WTC11 (cell line): ENCODE results near the gene NEURL1B. TPM values are rescaled to one million over a fixed set of nuclear protein-coding genes. Genes with fewer than 3 reads are reported as not detected.

ENCODE experiments used
- ATAC-seq: fragments of 200-7000 bp; cut with Tn5 transposase; 2 replicates; pipeline ENCODE4 v1.10.0; 2021; ENCODE audit warnings: mild to moderate bottlenecking, moderate library complexity
- CTCF ChIA-PET: fragments of 300-600 bp; sonication (Branson Sonifier 250); formaldehyde crosslinking; loops from one replicate; lab custom pipeline; 2021; ENCODE audit warnings: antibody characterized with exemption; lab: Charles Lee
- POLR2A ChIA-PET: fragments of 350-600 bp; sonication (Branson Sonifier 250); formaldehyde crosslinking; loops from one replicate; lab custom pipeline; 2021; ENCODE audit warnings: antibody characterized with exemption; lab: Charles Lee
- DNase-seq: peaks from one replicate; pipeline ENCODE4 v3.0.0; 2021; ENCODE audit warnings: low spot score
- H3K27ac Mint-ChIP-seq: 2 replicates; pipeline ENCODE4 v1.8.0; 2021; ENCODE audit warnings: mixed read lengths
- H3K27me3 Mint-ChIP-seq: 2 replicates; pipeline ENCODE4 v1.8.0; 2021; ENCODE audit warnings: low read depth, mild to moderate bottlenecking, moderate library complexity, mixed read lengths
- H3K36me3 Mint-ChIP-seq: 2 replicates; pipeline ENCODE4 v1.8.0; 2021; ENCODE audit warnings: mixed read lengths
- H3K4me1 Mint-ChIP-seq: 2 replicates; pipeline ENCODE4 v1.8.0; 2022; ENCODE audit warnings: mixed read lengths
- H3K4me3 Mint-ChIP-seq: 2 replicates; pipeline ENCODE4 v1.8.0; 2021; ENCODE audit warnings: mild to moderate bottlenecking, moderate library complexity, mixed read lengths
- H3K9me3 Mint-ChIP-seq: 2 replicates; pipeline ENCODE4 v1.8.0; 2021; ENCODE audit warnings: mixed read lengths
- CDX4 ChIP-seq: fragments of 250-450 bp; sonication (Bioruptor Pico); IDR thresholded peaks from 2 replicates; pipeline ENCODE4 v1.9.0; 2021; ENCODE audit warnings: moderate library complexity, mild to moderate bottlenecking, inconsistent platforms, borderline replicate concordance
- FOXP1 ChIP-seq: sonication (generic); formaldehyde crosslinking; IDR thresholded peaks from 2 replicates; pipeline ENCODE4 v1.8.0; 2022; ENCODE audit warnings: missing genetic modification reagents, mild to moderate bottlenecking, moderate library complexity, borderline replicate concordance
- JAZF1 ChIP-seq: fragments of 250-450 bp; sonication (Bioruptor Pico); IDR thresholded peaks from 2 replicates; pipeline ENCODE4 v1.9.0; 2021; ENCODE audit warnings: moderate library complexity, mild to moderate bottlenecking, inconsistent platforms
- NFYB ChIP-seq: sonication (generic); formaldehyde crosslinking; conservative IDR thresholded peaks from 2 replicates; pipeline ENCODE4 v1.8.0; 2022; ENCODE audit warnings: low read depth, missing genetic modification reagents
- RELA ChIP-seq: sonication (generic); formaldehyde crosslinking; IDR thresholded peaks from 2 replicates; pipeline ENCODE4 v1.8.1; 2022; ENCODE audit warnings: missing genetic modification reagents, mild to moderate bottlenecking, borderline replicate concordance
- SMAD4 ChIP-seq: sonication (generic); formaldehyde crosslinking; IDR thresholded peaks from 2 replicates; pipeline ENCODE4 v1.8.0; 2022; ENCODE audit warnings: mild to moderate bottlenecking, missing genetic modification reagents
- TCF7 ChIP-seq: sonication (generic); formaldehyde crosslinking; IDR thresholded peaks from 2 replicates; pipeline ENCODE4 v1.8.0; 2022; ENCODE audit warnings: mild to moderate bottlenecking, low read depth, missing genetic modification reagents, moderate library complexity
- TEAD4 ChIP-seq: sonication (generic); formaldehyde crosslinking; IDR thresholded peaks from 2 replicates; pipeline ENCODE4 v1.8.0; 2022; ENCODE audit warnings: mild to moderate bottlenecking, missing genetic modification reagents
- ZBTB43 ChIP-seq: sonication (generic); formaldehyde crosslinking; IDR thresholded peaks from 2 replicates; pipeline ENCODE4 v1.8.1; 2023; ENCODE audit warnings: mild to moderate bottlenecking, missing genetic modification reagents
- ZNF317 ChIP-seq: sonication (generic); formaldehyde crosslinking; IDR thresholded peaks from 2 replicates; pipeline ENCODE4 v1.8.1; 2023; ENCODE audit warnings: low read depth, mild to moderate bottlenecking, moderate library complexity, missing genetic modification reagents, borderline replicate concordance
- ZNF396 ChIP-seq: fragments of 250-450 bp; sonication (Bioruptor Pico); IDR thresholded peaks from 2 replicates; pipeline ENCODE4 v1.8.0; 2021; ENCODE audit warnings: mild to moderate bottlenecking, moderate library complexity, borderline replicate concordance
- ZNF416 ChIP-seq: fragments of 250-450 bp; sonication (Bioruptor Pico); IDR thresholded peaks from 2 replicates; pipeline ENCODE4 v1.9.0; 2021; ENCODE audit warnings: mild to moderate bottlenecking, inconsistent platforms
- total RNA-seq: library from RNA; stranded (reverse); gene quantifications from 3 replicates; pipeline ENCODE4 v1.2.3, GENCODE V29; 2021
- TF ChIP-seq, protein P1 (sequence below): fragments of 250-450 bp; sonication (Bioruptor Pico); IDR thresholded peaks from 2 replicates; pipeline ENCODE4 v1.9.0; 2021; ENCODE audit warnings: mild to moderate bottlenecking
- TF ChIP-seq, protein P2 (sequence below): sonication (generic); formaldehyde crosslinking; IDR thresholded peaks from 2 replicates; pipeline ENCODE4 v1.8.0; 2022; ENCODE audit warnings: mild to moderate bottlenecking, missing genetic modification reagents
- TF ChIP-seq, protein P3 (sequence below): fragments of 250-450 bp; sonication (Bioruptor Pico); IDR thresholded peaks from 2 replicates; pipeline ENCODE4 v1.9.0; 2021; ENCODE audit warnings: mild to moderate bottlenecking, borderline replicate concordance

Gene NEURL1B
- total RNA-seq, 1 experiment from 2014 or later = 9.8 TPM

GRCh38 chr5:172670444-172670843 lies 29.4 kb downstream of the NEURL1B start:
- Mint-ChIP-seq H3K9me3 (no peaks in the 10 kb centered on the region), H3K36me3 (no peaks in the 10 kb centered on the region), H3K4me3 (no peak overlapping the region), H3K4me1 (no peaks in the 10 kb centered on the region)
- CTCF ChIA-PET = interaction anchor here (0.5 to 2.2 kb wide), 10 partner anchors 9 to 341 kb away, joined by 3 to 12 read pairs (median 4); no protein-coding TSS in a partner anchor
- TF ChIP-seq, protein P1, sequence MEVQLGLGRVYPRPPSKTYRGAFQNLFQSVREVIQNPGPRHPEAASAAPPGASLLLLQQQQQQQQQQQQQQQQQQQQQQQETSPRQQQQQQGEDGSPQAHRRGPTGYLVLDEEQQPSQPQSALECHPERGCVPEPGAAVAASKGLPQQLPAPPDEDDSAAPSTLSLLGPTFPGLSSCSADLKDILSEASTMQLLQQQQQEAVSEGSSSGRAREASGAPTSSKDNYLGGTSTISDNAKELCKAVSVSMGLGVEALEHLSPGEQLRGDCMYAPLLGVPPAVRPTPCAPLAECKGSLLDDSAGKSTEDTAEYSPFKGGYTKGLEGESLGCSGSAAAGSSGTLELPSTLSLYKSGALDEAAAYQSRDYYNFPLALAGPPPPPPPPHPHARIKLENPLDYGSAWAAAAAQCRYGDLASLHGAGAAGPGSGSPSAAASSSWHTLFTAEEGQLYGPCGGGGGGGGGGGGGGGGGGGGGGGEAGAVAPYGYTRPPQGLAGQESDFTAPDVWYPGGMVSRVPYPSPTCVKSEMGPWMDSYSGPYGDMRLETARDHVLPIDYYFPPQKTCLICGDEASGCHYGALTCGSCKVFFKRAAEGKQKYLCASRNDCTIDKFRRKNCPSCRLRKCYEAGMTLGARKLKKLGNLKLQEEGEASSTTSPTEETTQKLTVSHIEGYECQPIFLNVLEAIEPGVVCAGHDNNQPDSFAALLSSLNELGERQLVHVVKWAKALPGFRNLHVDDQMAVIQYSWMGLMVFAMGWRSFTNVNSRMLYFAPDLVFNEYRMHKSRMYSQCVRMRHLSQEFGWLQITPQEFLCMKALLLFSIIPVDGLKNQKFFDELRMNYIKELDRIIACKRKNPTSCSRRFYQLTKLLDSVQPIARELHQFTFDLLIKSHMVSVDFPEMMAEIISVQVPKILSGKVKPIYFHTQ = no peak
- no peak for TF ChIP-seq CDX4 (CRISPR knock-in tag)
- TF ChIP-seq TEAD4 (CRISPR knock-in tag) = no peak
- TF ChIP-seq, protein P2, sequence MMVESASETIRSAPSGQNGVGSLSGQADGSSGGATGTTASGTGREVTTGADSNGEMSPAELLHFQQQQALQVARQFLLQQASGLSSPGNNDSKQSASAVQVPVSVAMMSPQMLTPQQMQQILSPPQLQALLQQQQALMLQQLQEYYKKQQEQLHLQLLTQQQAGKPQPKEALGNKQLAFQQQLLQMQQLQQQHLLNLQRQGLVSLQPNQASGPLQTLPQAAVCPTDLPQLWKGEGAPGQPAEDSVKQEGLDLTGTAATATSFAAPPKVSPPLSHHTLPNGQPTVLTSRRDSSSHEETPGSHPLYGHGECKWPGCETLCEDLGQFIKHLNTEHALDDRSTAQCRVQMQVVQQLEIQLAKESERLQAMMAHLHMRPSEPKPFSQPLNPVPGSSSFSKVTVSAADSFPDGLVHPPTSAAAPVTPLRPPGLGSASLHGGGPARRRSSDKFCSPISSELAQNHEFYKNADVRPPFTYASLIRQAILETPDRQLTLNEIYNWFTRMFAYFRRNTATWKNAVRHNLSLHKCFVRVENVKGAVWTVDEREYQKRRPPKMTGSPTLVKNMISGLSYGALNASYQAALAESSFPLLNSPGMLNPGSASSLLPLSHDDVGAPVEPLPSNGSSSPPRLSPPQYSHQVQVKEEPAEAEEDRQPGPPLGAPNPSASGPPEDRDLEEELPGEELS (CRISPR knock-in tag) = no peak
- no peak for TF ChIP-seq NFYB
- no peak for TF ChIP-seq ZNF396 (CRISPR knock-in tag)
- TF ChIP-seq, all 79 proteins: peak for 0
- Mint-ChIP-seq H3K27ac (no peak overlapping the region), H3K27me3 (no peaks in the 10 kb centered on the region)
- POLR2A ChIA-PET = no interaction called here
- DNase-seq (no peak), ATAC-seq (no peak)

DNA sequence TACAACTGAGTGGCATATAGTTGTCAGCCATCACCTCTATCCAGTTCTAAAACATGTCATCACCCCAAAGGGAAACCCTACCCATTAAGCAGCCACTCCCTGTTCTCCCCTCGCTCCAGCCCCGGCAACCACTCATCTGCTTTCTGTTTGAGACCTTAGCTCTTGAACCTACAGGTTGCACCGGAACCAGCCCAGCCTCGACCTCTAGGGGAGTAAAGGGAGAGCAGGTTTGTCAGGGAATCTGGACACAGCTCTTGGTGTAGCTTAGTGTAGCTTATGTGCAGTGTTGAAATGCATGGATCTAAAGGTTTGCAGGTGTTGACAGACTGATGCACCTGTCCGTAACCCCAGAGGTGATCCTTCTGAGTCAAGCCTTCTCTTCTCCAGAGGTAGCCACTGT lies 30.0 kb downstream of the NEURL1B start:
- ATAC-seq = no peak
- TF ChIP-seq, protein P3, sequence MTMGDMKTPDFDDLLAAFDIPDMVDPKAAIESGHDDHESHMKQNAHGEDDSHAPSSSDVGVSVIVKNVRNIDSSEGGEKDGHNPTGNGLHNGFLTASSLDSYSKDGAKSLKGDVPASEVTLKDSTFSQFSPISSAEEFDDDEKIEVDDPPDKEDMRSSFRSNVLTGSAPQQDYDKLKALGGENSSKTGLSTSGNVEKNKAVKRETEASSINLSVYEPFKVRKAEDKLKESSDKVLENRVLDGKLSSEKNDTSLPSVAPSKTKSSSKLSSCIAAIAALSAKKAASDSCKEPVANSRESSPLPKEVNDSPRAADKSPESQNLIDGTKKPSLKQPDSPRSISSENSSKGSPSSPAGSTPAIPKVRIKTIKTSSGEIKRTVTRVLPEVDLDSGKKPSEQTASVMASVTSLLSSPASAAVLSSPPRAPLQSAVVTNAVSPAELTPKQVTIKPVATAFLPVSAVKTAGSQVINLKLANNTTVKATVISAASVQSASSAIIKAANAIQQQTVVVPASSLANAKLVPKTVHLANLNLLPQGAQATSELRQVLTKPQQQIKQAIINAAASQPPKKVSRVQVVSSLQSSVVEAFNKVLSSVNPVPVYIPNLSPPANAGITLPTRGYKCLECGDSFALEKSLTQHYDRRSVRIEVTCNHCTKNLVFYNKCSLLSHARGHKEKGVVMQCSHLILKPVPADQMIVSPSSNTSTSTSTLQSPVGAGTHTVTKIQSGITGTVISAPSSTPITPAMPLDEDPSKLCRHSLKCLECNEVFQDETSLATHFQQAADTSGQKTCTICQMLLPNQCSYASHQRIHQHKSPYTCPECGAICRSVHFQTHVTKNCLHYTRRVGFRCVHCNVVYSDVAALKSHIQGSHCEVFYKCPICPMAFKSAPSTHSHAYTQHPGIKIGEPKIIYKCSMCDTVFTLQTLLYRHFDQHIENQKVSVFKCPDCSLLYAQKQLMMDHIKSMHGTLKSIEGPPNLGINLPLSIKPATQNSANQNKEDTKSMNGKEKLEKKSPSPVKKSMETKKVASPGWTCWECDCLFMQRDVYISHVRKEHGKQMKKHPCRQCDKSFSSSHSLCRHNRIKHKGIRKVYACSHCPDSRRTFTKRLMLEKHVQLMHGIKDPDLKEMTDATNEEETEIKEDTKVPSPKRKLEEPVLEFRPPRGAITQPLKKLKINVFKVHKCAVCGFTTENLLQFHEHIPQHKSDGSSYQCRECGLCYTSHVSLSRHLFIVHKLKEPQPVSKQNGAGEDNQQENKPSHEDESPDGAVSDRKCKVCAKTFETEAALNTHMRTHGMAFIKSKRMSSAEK (CRISPR knock-in tag) = no peak
- TF ChIP-seq ZNF317 (CRISPR knock-in tag) (no peak), TCF7 (CRISPR knock-in tag) (no peak), FOXP1 (CRISPR knock-in tag) (no peak), RELA (CRISPR knock-in tag) (no peak), NFYB (no peak), ZBTB43 (CRISPR knock-in tag) (no peak), JAZF1 (CRISPR knock-in tag) (no peak), SMAD4 (CRISPR knock-in tag) (no peak), ZNF416 (CRISPR knock-in tag) (no peak)
- TF ChIP-seq, all 79 proteins: peak for 0
- POLR2A ChIA-PET = no interaction called here

More for the DNA sequence above, 30.0 kb downstream of the NEURL1B start:
- DNase-seq = no peak
- 0 out of 2 replicates have a peak, but pooled peaks cover under 1% of the 10 kb centered on the region for H3K4me1 Mint-ChIP-seq
- no peaks in the 10 kb centered on the region for H3K27me3 Mint-ChIP-seq
- H3K4me3 Mint-ChIP-seq = no peak overlapping the region
- no peaks in the 10 kb centered on the region for H3K9me3 Mint-ChIP-seq
- no peaks in the 10 kb centered on the region for H3K36me3 Mint-ChIP-seq
- no peak overlapping the region for H3K27ac Mint-ChIP-seq
- CTCF ChIA-PET = interaction anchor here (1.1 to 1.9 kb wide), 4 partner anchors 8 to 218 kb away, joined by 3 to 12 read pairs (median 4); no protein-coding TSS in a partner anchor
